K562 (cell line): Measurements from ENCODE around the gene NSRP1. TPM values are rescaled to one million over a fixed set of nuclear protein-coding genes. Genes with fewer than 3 reads are reported as not detected.

Source experiments
- FOSL1 ChIP-seq: fragments of 200-800 bp; sonication (Bioruptor generic); conservative IDR thresholded peaks from 2 replicates; pipeline ENCODE4 v1.6.1; 2016; ENCODE audit warnings: missing genetic modification characterization, missing compliant biosample characterization
- GATAD2B ChIP-seq: fragments of 450-650 bp; IDR thresholded peaks from 2 replicates; pipeline ENCODE4 v1.6.1; 2017; ENCODE audit warnings: mild to moderate bottlenecking, borderline replicate concordance
- MITF ChIP-seq: IDR thresholded peaks from 2 replicates; pipeline ENCODE4 v1.6.1; 2014; ENCODE audit warnings: antibody characterized with exemption
- MTF1 ChIP-seq: fragments of 250-450 bp; sonication (Bioruptor Pico); IDR thresholded peaks from 2 replicates; pipeline ENCODE4 v1.9.0; 2021; ENCODE audit warnings: moderate library complexity, mild to moderate bottlenecking, inconsistent platforms, borderline replicate concordance
- PCBP2 ChIP-seq: fragments of 200-400 bp; formaldehyde crosslinking; IDR thresholded peaks from 2 replicates; pipeline ENCODE4 v1.6.1; 2018; ENCODE audit warnings: low read length, low read depth, mild to moderate bottlenecking, moderate library complexity; ENCODE audit not compliant: poor library complexity, severe bottlenecking
- PHB2 ChIP-seq: fragments of 450-650 bp; IDR thresholded peaks from 2 replicates; pipeline ENCODE4 v1.6.1; 2017; ENCODE audit warnings: low read depth
- PHF20 ChIP-seq: fragments of 450-650 bp; IDR thresholded peaks from 2 replicates; pipeline ENCODE4 v1.6.1; 2018; ENCODE audit not compliant: partially characterized antibody
- TCF7 ChIP-seq: sonication (generic); IDR thresholded peaks from 2 replicates; pipeline ENCODE4 v1.6.1; 2016; ENCODE audit warnings: antibody characterized with exemption, borderline replicate concordance
- ZBTB33 ChIP-seq: sonication (generic); formaldehyde crosslinking; IDR thresholded peaks from 2 replicates; pipeline ENCODE4 v1.8.1; 2023; ENCODE audit warnings: mild to moderate bottlenecking, missing genetic modification reagents
- ZC3H11A ChIP-seq: IDR thresholded peaks from 2 replicates; pipeline ENCODE4 v1.6.1; 2012; ENCODE audit warnings: low read depth, low read length, improper control_type of control experiment
- ZKSCAN3 ChIP-seq: fragments of 250-450 bp; sonication (Bioruptor Pico); IDR thresholded peaks from 2 replicates; pipeline ENCODE4 v1.4.0; 2020
- ZNF592 ChIP-seq: fragments of 450-650 bp; IDR thresholded peaks from 2 replicates; pipeline ENCODE4 v1.6.1; 2017; ENCODE audit warnings: antibody characterized with exemption, mild to moderate bottlenecking
- polyA plus RNA-seq, 8 experiments: library from polyadenylated mRNA; depleted of rRNA in 4 of 8; stranded (reverse) in 5 of 8; unstranded in 3 of 8; fragments of >200 nt; fragmentation: Nextera tagmentation in 2 of 8; fragmentation: Illumina TruSeq in 1 of 8; extraction: Ambion mirVana in 2 of 8; extraction: Trizol in 1 of 8; gene quantifications; 2 replicates each; pipeline versions ENCODE4 v1.2.1 to v1.2.3, GENCODE V29; 2011 to 2014; ENCODE audit warnings: inconsistent platforms in 1 of 8, missing spikeins in 1 of 8
- total RNA-seq, 7 experiments: library from RNA; depleted of rRNA in 6 of 7; stranded (reverse); fragments of >200 nt in 6 of 7; fragmentation: Illumina TruSeq in 2 of 7; extraction: Trizol in 2 of 7; gene quantifications; 2 replicates each; pipeline versions ENCODE4 v1.2.1 to v1.2.3, GENCODE V29; 2011 to 2021; ENCODE audit warnings: low replicate concordance in 1 of 7
- TF ChIP-seq, protein P1 (sequence below): fragments of 250-450 bp; sonication (Bioruptor Pico); IDR thresholded peaks from 2 replicates; pipeline ENCODE4 v1.5.1; 2021; ENCODE audit warnings: mild to moderate bottlenecking
- TF ChIP-seq, protein P2 (sequence below), 2 experiments: fragments of 450-650 bp; conservative IDR thresholded peaks; 2 replicates each; pipeline ENCODE4 v1.6.1; 2017; ENCODE audit warnings: mild to moderate bottlenecking in 2 of 2, moderate library complexity in 2 of 2
- TF ChIP-seq, protein P3 (sequence below): fragments of 450-650 bp; conservative IDR thresholded peaks from 2 replicates; pipeline ENCODE4 v1.6.1; 2016; ENCODE audit warnings: missing genetic modification characterization, low read depth, mild to moderate bottlenecking, control low read depth, missing compliant biosample characterization

NSRP1 gene
- total and polyA plus RNA-seq, 9 of the 15 experiments (the other 6 are each of a cell fraction or from before 2014, with no cell fraction given), result 18.4 to 68.6 (median 32.7) TPM

DNA sequence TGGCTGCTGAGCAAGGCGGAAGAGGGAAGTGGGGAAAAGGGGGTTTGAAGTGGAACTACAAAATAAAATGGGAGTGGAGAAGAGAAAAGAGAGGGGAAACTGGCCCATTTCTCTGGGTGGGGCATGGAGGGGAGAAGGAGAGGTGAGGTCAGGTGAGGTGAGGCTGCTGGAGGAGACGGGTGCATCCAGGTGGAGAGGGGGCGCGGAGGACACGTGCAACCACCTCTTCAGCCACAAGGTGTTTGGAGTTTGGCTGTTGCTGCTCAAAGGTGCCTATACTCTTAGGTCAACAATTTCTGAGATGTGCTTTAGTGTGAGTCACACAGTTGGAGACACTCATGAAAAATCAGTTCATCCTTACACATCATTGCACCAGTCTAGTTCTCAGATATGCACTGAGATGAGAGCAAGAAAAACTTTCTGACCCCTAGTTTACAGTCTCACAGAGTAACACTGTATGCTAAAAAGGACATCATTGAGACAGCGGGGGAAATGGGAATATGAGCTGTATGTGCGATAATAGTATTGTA, 114.0 kb downstream of the NSRP1 start (continued):
- no peak for TF ChIP-seq ZBTB33 (CRISPR knock-in tag)
- 0 out of 2 replicates have a peak, but pooled peaks have one; percentile 24 for TF ChIP-seq FOSL1 (tag)
- TF ChIP-seq TCF7, result no peak
- no peak for TF ChIP-seq PHB2
- no peak for TF ChIP-seq MTF1 (CRISPR knock-in tag)
- TF ChIP-seq, protein P1, sequence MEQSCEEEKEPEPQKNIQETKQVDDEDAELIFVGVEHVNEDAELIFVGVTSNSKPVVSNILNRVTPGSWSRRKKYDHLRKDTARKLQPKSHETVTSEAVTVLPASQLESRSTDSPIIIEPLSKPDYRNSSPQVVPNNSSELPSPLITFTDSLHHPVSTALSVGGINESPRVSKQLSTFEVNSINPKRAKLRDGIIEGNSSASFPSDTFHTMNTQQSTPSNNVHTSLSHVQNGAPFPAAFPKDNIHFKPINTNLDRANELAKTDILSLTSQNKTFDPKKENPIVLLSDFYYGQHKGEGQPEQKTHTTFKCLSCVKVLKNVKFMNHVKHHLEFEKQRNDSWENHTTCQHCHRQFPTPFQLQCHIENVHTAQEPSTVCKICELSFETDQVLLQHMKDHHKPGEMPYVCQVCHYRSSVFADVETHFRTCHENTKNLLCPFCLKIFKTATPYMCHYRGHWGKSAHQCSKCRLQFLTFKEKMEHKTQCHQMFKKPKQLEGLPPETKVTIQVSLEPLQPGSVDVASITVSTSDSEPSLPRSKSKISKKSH (CRISPR knock-in tag), result no peak
- TF ChIP-seq ZKSCAN3, result no peak
- TF ChIP-seq, protein P2, sequence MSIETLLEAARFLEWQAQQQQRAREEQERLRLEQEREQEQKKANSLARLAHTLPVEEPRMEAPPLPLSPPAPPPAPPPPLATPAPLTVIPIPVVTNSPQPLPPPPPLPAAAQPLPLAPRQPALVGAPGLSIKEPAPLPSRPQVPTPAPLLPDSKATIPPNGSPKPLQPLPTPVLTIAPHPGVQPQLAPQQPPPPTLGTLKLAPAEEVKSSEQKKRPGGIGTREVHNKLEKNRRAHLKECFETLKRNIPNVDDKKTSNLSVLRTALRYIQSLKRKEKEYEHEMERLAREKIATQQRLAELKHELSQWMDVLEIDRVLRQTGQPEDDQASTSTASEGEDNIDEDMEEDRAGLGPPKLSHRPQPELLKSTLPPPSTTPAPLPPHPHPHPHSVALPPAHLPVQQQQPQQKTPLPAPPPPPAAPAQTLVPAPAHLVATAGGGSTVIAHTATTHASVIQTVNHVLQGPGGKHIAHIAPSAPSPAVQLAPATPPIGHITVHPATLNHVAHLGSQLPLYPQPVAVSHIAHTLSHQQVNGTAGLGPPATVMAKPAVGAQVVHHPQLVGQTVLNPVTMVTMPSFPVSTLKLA (conservative IDR thresholded peaks at IDR 0.05), result no peak
- no peak for TF ChIP-seq ZC3H11A
- no peak for TF ChIP-seq MITF
- no peak for TF ChIP-seq PCBP2
- TF ChIP-seq ZNF592, result no peak
- no peak for TF ChIP-seq PHF20
- no peak for TF ChIP-seq GATAD2B
- TF ChIP-seq, protein P3, sequence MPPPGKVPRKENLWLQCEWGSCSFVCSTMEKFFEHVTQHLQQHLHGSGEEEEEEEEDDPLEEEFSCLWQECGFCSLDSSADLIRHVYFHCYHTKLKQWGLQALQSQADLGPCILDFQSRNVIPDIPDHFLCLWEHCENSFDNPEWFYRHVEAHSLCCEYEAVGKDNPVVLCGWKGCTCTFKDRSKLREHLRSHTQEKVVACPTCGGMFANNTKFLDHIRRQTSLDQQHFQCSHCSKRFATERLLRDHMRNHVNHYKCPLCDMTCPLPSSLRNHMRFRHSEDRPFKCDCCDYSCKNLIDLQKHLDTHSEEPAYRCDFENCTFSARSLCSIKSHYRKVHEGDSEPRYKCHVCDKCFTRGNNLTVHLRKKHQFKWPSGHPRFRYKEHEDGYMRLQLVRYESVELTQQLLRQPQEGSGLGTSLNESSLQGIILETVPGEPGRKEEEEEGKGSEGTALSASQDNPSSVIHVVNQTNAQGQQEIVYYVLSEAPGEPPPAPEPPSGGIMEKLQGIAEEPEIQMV (tag), result no peak
